Ovary (tissue), 9 donors: ENCODE measurements around the gene FRMD3. TPM values are rescaled to one million over a fixed set of nuclear protein-coding genes. Genes with fewer than 3 reads are reported as not detected.
A peak's percentile ranks its signal among the peaks of the same experiment; 100 is the strongest.

Source experiments
- DNase-seq, 5 donors: peaks; one replicate each; pipeline ENCODE4 v3.0.0-alpha.2; 2019 to 2020
- H3K27ac ChIP-seq, 2 donors: fragments of 200-600 bp; one replicate each; pipeline versions ENCODE4 v1.5.1 to v1.8.0; 2019 to 2022
- H3K27me3 ChIP-seq: fragments of 200-600 bp; one replicate; pipeline ENCODE4 v1.8.0; 2022
- H3K36me3 ChIP-seq: fragments of 200-600 bp; sonication (generic); one replicate; pipeline ENCODE4 v1.5.1; 2019
- H3K4me1 ChIP-seq: one replicate; pipeline ENCODE4 v1.8.1; 2013; ENCODE audit warnings: mild to moderate bottlenecking, moderate library complexity; ENCODE audit not compliant: insufficient read depth
- H3K4me3 ChIP-seq: fragments of 200-600 bp; sonication (generic); one replicate; pipeline ENCODE4 v1.5.1; 2017
- H3K9me3 ChIP-seq, 2 donors: fragments of 200-600 bp in 1 of 2; sonication (generic) in 1 of 2; one replicate each; pipeline versions ENCODE4 v1.5.1 to v1.8.1; 2013 to 2019; ENCODE audit warnings: mild to moderate bottlenecking in 1 of 2, moderate library complexity in 1 of 2
- EP300 ChIP-seq: sonication (generic); formaldehyde crosslinking; IDR thresholded peaks from one replicate; pipeline ENCODE4 v1.6.1; 2017; ENCODE audit warnings: antibody characterized with exemption
- POLR2A ChIP-seq: fragments of 450-650 bp; IDR thresholded peaks from one replicate; pipeline ENCODE4 v1.6.1; 2017; ENCODE audit warnings: antibody characterized with exemption, mild to moderate bottlenecking, moderate library complexity
- WGBS, 3 donors: extraction: QIAGEN DNeasy Blood & Tissue Kit in 1 of 3; methylation state at CpG; one replicate each; pipeline versions ENCODE4 v1.1.5 to v1.1.7; 2013 to 2017; 5-methylcytosine and 5-hydroxymethylcytosine counted together
- intact Hi-C, 4 donors: fragments of 100-400 bp; cut with DNase I; formaldehyde crosslinking; loops; one replicate each; pipeline versions ENCODE4 v1.11.0 to v1.15.1; 2022 to 2023
- polyA plus RNA-seq, 2 donors: library from polyadenylated mRNA; stranded (reverse); fragments of 200-250 nt in 1 of 2; fragments of 350-450 nt in 1 of 2; fragmentation: Illumina TruSeq in 1 of 2; extraction: RNeasy Lipid Tissue Mini Kit (QIAGEN cat#74804) in 1 of 2; gene quantifications; one replicate each; pipeline ENCODE4 v1.2.3, GENCODE V29; 2013 to 2014
- total RNA-seq, 7 donors: library from RNA; depleted of rRNA in 2 of 7; stranded (reverse); fragments of >200 nt in 2 of 7; fragmentation: NEBNext Ultra II Directional in 3 of 7; extraction: Animal tissue kit (Norgen Biotek cat#: 25700) in 3 of 7; gene quantifications; one replicate each; pipeline versions ENCODE4 v1.1.0 to v1.2.4, GENCODE V29; 2016 to 2023
- TF ChIP-seq, protein P1 (sequence below), 3 donors: fragments of 450-650 bp in 2 of 3; fragments of 200-600 bp in 1 of 3; IDR thresholded peaks; one replicate each; pipeline versions ENCODE4 v1.5.1 to v1.8.0; 2016 to 2022; ENCODE audit warnings: antibody characterized with exemption in 3 of 3, mild to moderate bottlenecking in 1 of 3
- donor health status: DM: no; HTN: no; CAD: no; lungs with moderate emphysema.
- donor health status: DM: no; HTN: no; CAD: no.
- donor health status: Bipolar disorder and iron deficiency.
- donor health status: DM: yes; HTN: yes; CAD: no.
- donor health status: DM: no; HTN: no; CAD: no.
- donor health status: DM: yes; HTN: yes; CAD: no.

FRMD3 gene
- total and polyA plus RNA-seq, 9 donors: 0.83 to 9.1 (median 4.2) TPM

DNA sequence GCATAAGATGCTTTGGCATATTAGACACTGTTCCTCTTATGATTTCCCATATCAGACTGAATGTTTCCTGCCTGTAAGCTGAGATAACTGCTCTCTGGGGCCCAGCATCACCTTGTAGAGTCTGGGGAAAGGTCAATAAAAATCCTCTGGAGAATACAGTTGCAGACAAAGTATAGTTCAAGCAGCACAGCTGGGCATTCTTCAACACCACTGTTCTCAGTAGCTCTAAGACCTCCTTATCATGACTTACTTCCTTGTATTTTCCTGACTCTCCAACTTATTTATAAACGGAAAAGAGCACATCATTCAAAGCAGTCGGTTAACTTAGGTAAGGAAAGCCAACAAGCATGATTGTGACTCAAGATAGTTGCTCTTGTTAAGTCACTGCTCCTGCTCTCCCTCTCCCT is 266.5 kb downstream of the FRMD3 start:
- 16 to 49% (median 36%) methylated on average over 2 of the region's 2 CpGs for WGBS, 3 donors
- no peaks in the 10 kb centered on the region for H3K36me3 ChIP-seq
- H3K4me3 ChIP-seq: no peak overlapping the region
- TF ChIP-seq, protein P1, sequence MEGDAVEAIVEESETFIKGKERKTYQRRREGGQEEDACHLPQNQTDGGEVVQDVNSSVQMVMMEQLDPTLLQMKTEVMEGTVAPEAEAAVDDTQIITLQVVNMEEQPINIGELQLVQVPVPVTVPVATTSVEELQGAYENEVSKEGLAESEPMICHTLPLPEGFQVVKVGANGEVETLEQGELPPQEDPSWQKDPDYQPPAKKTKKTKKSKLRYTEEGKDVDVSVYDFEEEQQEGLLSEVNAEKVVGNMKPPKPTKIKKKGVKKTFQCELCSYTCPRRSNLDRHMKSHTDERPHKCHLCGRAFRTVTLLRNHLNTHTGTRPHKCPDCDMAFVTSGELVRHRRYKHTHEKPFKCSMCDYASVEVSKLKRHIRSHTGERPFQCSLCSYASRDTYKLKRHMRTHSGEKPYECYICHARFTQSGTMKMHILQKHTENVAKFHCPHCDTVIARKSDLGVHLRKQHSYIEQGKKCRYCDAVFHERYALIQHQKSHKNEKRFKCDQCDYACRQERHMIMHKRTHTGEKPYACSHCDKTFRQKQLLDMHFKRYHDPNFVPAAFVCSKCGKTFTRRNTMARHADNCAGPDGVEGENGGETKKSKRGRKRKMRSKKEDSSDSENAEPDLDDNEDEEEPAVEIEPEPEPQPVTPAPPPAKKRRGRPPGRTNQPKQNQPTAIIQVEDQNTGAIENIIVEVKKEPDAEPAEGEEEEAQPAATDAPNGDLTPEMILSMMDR (IDR thresholded peaks at IDR 0.05): no peak
- TF ChIP-seq EP300: no peak
- intact Hi-C loops: no loop called here
- no peak overlapping the region for H3K27ac ChIP-seq
- H3K4me1 ChIP-seq: peaks cover 6% of the 10 kb centered on the region
- DNase-seq: no peak
- H3K27me3 ChIP-seq: no peaks in the 10 kb centered on the region
- H3K9me3 ChIP-seq: no peaks in the 10 kb centered on the region

DNA sequence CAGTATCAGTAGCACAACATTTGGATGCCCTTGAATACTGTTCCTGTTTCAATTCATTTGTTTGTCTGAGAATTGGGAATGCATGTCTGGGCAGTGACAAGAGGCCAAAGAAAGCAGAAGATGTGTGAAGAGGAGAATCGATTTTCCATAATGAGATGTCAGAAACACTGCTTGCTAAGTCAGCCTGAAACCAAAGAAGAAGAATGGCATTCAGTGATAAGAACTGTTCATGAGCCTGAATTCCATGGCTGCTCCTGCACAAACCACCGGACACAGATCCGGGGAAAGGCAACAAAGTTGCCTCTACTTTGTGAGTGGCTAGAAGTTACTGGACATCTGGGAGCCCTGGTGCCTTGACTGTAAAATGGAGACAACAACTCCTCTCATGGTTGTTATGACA is 268.1 kb downstream of the FRMD3 start:
- 28 to 67% (median 34%) methylated on average over 3 of the region's 3 CpGs for WGBS, 3 donors
- no peaks in the 10 kb centered on the region for H3K9me3 ChIP-seq

DNA sequence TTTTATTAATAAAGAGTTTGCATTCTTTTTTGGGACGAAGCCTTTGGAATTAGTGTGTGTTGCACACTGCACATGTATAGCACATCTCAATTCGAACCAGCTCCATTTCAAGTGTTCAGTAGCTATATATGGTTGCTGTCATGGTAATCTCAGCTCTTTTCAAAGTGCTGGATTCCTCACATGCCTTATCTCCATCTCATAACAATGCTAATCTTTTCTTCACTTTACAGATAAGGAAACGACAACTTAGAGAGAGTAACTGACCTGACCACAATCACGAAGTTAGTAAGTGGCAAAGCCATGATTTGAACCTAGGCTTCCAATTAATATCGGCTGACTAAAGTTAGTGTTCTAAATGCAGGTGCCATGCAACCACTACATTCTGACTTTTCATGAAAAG is 270.5 kb downstream of the FRMD3 start:
- Histone ChIP-seq H3K27ac (no peak overlapping the region), H3K9me3 (no peaks in the 10 kb centered on the region), H3K36me3 (no peaks in the 10 kb centered on the region), H3K4me1 (peaks cover 7% of the 10 kb centered on the region), H3K27me3 (no peaks in the 10 kb centered on the region), H3K4me3 (no peak overlapping the region)
- WGBS, 3 donors: 62 to 84% (median 83%) methylated on average over 5 of the region's 5 CpGs
- intact Hi-C loops: no loop called here
- TF ChIP-seq, protein P1 (IDR thresholded peaks at IDR 0.05): no peak
- no peak for TF ChIP-seq EP300
- TF ChIP-seq POLR2A: no peak
- DNase-seq: no peak

More for the DNA sequence above, 268.1 kb downstream of the FRMD3 start:
- DNase-seq: no peak
- Histone ChIP-seq H3K27ac (no peak overlapping the region), H3K4me1 (peaks cover 7% of the 10 kb centered on the region), H3K36me3 (no peaks in the 10 kb centered on the region), H3K27me3 (no peaks in the 10 kb centered on the region), H3K4me3 (no peak overlapping the region)
- no peak for TF ChIP-seq EP300
- no peak for TF ChIP-seq POLR2A
- TF ChIP-seq, protein P1 (IDR thresholded peaks at IDR 0.05): no peak
- intact Hi-C loops: no loop called here

GRCh38 chr9:83266666-83267496 is 271.3 kb downstream of the FRMD3 start:
- Histone ChIP-seq H3K27me3 (no peaks in the 10 kb centered on the region), H3K4me1 (peaks cover 7% of the 10 kb centered on the region), H3K9me3 (no peaks in the 10 kb centered on the region), H3K36me3 (no peaks in the 10 kb centered on the region), H3K27ac (no peak overlapping the region), H3K4me3 (peak overlapping the region; percentile 9)
- TF ChIP-seq POLR2A: no peak
- TF ChIP-seq, protein P1 (IDR thresholded peaks at IDR 0.05): no peak
- no peak for TF ChIP-seq EP300
- peak in 4 of 5 donors; percentile 27 to 42 (median 30) for DNase-seq
- 16 to 31% (median 20%) methylated on average over 11 of the region's 11 CpGs for WGBS, 3 donors
- intact Hi-C loops: no loop called here
